Ammon's horn (tissue), 1 donor: ENCODE results near the gene RAP1GAP.

Experiments
- DNase-seq: peaks from one replicate; pipeline ENCODE4 v3.0.0-alpha.2; 2016; ENCODE audit warnings: low spot score

Gene RAP1GAP

GRCh38 chr1:21590934-21591333 lies 78.2 kb downstream of the RAP1GAP start:
- DNase-seq: no peak

DNA sequence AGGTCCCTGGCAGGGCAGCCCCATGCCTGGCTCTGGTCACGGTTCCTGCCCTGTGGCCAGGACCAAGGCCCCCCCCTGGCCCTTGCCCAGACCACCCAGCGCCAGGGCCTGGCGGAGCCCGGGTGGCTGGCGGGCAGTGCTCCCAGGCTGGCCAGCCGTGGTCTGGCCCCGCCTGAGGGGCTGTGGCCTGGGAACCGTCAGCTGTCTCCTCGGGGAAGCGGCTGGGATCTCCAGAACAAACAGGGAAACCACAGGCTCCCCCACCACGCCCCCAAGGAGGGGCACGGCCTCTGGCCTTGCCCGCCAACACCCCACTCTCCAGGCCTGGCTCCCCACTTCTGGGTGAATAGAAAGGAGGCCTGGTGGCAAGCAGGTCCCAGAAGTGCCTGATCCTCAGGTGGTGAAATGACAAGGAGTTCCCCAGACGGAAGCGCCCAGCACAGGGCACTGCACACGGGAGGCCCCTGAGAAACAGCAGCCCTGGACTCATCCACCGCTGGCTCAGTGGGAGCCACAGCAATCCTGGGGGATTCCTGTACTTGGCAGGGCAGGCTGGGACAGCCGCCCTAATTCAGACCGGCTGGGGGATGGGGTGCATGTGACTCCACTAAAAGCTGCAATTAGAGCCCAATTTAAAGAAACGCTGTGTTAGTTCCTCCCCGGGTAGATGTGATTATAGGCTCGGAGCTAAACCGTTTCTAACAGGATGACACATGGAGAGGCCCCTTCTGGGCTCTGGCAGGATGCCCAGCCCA lies 78.9 kb downstream of the RAP1GAP start:
- DNase-seq: no peak

GRCh38 chr1:21589618-21590017 lies 79.5 kb downstream of the RAP1GAP start:
- no peak for DNase-seq

DNA sequence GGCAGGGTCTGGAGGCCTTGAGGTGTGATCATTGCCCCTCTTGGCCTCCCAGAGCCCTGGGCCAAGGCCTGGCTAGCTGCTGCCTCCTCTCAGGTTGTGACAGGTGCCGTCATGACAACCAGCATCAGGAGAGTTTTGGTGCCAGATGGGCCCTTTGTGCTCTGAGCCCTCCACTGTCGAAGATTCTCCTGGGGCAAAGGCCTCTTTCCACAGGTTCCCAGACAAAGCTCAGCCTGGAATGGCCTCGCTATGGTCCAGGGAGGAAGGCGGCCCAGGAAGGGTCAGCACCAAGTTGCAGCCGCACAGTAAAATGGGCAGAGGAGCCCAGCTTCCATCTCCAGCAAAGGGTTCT lies 81.6 kb downstream of the RAP1GAP start:
- DNase-seq: no peak

DNA sequence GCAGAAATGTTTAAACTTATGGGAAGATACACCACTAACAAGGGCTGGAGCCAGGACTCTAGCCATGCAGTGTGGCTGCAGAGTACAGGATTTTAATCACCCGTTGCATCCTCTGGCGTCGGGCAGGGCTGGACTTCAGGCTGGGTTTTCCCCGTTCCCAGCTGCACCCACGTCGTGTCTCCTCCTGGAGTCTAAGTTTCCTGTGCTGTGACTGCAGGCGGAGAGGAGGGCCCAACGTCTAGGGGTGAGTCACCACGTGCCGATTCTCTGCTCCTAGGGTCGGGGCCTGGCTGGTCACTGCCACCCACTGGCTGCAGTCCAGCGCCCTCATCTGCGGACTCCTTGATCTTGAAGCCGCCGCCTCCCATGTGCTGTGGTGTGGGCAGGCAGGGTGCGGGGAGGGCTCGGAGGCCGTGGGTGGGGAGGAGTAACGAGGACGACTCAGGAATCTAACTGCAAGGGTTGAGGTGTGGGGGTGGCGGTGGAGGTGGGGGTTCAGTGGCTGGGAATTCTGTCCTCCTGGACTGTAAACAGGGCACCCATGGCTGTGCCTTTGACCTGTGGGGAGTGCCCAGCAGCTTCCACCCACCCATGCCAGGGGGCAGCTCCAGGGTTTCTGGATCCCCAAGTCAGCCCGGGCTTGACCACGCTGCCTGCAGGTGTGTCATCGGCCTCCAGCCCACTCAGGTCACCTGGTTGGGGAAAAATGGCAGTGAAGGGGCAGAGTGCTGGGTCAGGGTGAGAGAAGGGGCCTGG lies 82.1 kb downstream of the RAP1GAP start:
- no peak for DNase-seq

DNA sequence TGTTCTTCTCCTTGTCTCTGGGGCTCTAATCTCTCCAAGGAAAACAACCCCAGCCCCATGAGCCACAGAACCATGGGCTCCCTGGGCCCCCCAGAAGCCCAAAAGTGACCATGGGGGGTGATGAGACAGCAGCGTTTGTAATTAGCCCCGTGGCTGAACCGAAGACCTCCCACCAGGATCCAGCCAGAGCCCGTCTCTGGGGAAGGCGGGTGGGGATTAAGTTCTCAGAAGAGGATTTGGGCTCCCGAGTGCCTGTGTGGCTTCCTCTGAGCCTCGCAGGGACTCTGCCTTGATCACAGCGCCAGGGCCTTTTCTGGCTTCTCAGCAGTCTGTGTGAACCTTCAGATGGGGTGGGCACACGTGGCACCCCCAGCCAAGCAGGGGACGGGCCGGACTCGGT lies 82.9 kb downstream of the RAP1GAP start:
- DNase-seq: no peak

DNA sequence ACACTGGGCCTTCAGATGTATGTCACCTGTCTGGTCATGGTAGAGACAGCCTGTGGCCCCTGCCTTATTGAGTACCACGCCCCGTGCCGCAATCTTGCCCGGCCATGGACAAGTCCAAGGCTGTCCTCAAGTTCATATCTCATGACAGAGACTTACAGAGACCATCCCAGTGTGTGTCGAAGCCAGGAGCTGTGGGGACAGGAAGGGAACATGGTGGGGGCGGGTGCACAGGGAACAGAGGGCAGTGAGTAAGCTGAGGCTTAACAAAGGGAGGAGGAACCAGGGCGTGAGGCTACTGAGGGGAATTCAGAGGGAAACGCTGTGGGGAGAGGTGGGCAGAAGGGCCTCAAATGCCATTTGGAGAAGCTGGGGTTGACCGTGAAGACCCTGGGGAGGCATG lies 84.1 kb downstream of the RAP1GAP start:
- no peak for DNase-seq

DNA sequence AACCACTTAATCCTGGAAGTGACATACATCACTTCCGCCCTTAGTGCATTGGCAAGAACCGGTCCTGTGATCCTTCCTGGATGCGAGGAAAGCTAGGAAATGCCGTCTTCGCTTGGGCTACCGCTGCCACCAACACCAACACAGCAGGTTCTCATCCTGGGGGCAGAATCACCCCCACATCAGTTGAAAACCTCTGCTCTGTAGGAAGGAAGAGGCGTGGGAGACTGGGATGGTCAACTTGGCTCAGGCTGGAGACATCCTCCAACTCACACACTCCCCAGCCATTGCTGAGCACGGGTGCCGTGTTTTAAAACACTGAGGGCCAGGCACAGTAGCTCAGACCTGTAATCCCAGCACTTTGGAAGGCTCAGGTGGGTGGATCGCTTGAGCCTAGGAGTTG lies 85.1 kb downstream of the RAP1GAP start:
- no peak for DNase-seq

DNA sequence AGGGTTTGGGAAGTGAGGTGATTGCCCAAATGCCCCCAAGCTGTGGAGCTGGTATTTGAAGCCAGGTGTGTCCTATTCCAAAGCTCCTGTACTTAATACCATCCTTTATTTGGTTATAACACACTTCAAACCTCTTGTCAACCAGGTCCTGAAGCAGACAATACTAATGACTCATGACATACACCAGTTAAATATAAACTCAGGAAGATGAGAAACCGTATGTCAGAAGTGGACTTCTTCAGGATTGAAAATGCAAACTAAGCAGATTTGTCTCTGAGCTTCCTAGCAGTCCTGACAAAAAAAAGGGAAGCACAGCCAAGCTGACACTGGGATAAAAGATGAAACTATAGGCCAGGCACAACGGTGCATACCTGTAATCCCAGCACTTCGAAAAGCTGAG lies 89.4 kb downstream of the RAP1GAP start:
- no peak for DNase-seq

DNA sequence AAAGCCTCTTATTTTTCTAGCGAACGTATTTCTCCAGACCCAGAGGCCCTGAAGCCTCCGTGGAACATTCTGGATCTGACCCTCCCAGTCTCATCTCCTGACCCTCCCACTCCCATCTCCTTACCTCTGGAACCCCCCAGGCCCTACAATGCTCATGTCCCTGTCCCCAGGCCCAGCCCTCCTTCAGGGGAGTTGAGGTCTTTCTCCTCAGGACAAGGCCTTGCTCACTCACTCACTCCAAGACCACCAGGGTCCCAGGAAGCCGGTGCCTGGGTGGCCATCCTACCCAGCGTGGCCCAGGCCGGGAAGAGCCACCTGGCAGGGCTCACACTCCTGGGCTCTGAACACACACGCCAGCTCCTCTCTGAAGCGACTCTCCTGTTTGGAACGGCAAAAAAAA lies 91.2 kb downstream of the RAP1GAP start:
- DNase-seq: no peak

- no peak for DNase-seq
Observed at GRCh38 chr1:21577324-21577723, 91.8 kb downstream of the RAP1GAP start.

GRCh38 chr1:21576798-21577187 lies 92.4 kb downstream of the RAP1GAP start:
- no peak for DNase-seq

DNA sequence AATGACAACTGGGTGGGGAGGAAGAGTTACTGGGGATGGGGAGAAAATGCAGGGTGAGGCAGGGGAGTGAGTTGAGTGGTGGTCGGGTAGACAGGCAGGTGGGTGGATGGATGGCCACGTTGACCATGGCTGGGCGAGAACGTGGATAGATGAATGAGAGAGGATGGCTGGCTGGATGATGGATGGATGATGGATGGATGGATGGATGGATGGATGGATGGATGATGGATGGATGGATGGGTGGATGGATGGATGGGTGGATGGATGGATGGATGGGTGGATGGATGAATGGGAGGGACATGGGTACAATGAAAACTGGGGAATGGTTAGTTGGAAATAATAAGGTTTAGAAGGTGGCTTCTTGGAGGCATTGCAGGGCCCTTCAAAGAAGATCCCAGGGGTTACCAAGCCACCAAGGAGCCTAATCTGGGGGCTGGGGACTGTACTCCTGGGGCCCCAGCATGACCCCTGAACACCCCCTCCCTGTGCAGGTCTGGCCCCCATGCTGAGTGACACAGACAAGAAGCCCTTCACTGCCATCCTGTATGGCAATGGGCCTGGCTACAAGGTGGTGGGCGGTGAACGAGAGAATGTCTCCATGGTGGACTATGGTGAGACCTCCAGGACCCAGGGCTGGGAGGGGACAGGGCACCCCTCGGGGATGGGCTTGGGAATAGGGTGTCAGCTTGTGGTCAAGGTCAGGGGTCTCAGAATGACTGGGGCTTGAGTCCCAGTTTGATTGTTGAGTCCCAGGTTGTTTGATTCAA lies 92.9 kb downstream of the RAP1GAP start:
- DNase-seq: no peak

- no peak for DNase-seq
Observed at GRCh38 chr1:21575351-21575942, 93.7 kb downstream of the RAP1GAP start.

GRCh38 chr1:21574466-21575151 lies 94.5 kb downstream of the RAP1GAP start:
- no peak for DNase-seq

DNA sequence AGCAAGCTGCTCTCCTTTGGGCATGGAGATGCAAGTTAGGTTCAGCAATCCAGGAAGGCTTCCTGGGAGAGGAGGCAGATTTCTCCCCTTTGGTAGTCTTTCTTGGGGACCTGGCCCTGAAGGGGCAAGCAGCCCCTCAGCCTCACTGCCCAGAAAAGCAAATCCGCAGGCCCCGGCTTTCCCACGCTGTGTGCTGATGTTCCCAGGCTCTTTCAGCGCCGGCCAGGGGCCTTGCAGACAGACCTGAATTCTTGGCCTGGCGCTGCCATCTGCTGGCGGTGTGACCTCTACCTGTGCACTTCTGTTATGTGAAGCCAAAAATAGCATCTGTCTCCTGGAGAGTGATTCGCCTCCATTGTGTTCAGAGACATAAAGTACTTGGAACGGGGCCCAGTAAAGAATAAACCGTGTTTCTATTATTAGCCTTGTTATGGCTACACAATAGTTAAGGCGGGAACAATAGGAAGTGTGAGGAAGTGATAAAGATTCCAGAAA lies 95.1 kb downstream of the RAP1GAP start:
- peak; percentile 64 for DNase-seq

- no peak for DNase-seq
Observed at GRCh38 chr1:21573475-21573874, 95.7 kb downstream of the RAP1GAP start.

DNA sequence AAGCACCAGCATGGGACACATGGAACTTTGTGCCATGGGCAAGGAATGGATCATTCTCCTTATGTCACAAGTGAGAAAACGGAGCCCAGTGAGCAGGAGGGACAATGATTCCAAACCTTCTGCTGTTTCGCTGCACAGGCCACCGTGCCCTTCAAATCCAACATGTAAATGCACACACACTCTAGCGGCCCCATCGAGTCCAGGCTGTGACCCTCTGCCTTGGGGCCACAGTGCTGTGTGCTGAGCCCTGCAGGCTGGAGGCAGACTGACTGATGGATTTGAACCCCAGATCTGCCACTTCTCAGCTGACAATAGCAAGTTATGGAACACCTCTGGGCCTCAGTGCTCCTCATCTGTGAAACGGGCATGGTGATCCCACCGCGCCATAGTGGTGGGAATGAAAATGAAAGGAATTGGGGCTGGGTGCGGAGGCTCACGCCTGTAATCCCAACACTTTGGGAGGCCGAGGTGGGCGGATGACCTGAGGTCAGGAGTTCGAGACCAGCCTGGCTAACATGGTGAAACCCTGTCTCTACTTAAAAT lies 96.4 kb downstream of the RAP1GAP start:
- no peak for DNase-seq

GRCh38 chr1:21572221-21572620 lies 96.9 kb downstream of the RAP1GAP start:
- DNase-seq: no peak

DNA sequence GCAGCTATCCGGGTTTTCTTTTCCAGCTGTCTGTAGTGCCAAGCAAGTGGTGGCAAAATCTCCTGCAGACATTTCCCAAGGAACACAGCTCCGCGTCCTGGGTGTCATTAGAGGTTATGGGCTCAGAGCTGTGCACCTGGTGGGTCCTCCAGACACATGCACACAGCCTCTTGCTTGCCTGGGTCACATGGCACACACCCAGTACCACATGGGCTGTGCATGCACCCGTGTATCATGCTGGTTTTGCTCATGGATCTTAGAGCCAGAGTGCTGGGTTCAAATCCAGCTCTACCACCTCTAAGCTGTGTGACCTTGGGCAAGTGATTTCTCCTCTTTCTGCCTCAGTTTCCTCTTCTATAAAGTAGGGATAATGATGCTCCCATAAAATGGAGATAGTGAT lies 98.3 kb downstream of the RAP1GAP start:
- no peak for DNase-seq

- DNase-seq: no peak
Observed at GRCh38 chr1:21570528-21570875, 98.7 kb downstream of the RAP1GAP start.
